ENCODE measurements around the gene HIF3A.
"Not testable (repeated sequence)": the region's sequence is repeated elsewhere in the genome, so short reads cannot be mapped to it uniquely, and the experiment has no call there.

Gene HIF3A

GRCh38 chr19:46365561-46365960 is 68.7 kb downstream of the HIF3A start:
- DNase-seq, result no peak

GRCh38 chr19:46366620-46367292 is 69.9 kb downstream of the HIF3A start:
- DNase-seq, result no peak

DNA sequence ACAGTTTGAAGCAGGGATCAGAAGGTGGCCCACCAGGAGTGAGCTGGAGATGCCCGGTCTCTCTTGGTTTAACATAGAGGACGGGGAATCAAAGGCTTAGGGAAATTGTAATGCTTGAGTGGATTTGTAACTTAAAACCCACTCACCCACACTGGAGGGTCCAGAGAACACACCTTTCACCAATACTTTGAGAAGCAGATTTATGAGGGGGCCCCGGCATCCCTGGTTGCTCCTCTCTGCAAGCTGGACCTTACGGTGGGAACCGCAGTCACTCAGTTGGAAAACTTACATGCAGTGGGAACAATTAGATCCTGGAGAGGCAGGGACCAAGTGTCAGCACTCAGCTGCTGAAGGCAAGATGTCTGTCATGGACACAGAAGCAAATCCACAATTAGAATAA is 70.6 kb downstream of the HIF3A start:
- DNase-seq, result no peak

DNA sequence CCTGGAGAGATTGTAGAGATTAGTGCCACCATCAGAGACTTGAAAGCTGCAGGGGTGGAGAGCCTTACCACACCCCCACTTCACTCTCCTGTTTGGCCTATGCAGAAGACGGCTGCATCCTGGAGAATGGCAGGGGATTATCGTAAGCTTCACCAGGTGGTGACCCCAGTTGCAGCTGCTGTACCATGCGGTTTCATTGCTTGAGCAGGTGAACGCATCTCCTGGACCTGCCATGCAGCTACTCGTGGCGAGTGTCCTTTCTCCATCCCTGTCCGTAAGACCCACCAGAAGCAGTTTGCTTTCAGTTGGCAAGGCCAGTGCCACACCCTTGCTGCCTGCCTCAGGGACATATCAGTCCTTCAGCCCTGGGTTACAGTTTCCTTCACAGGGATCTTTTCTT is 71.3 kb downstream of the HIF3A start:
- DNase-seq, result no peak

DNA sequence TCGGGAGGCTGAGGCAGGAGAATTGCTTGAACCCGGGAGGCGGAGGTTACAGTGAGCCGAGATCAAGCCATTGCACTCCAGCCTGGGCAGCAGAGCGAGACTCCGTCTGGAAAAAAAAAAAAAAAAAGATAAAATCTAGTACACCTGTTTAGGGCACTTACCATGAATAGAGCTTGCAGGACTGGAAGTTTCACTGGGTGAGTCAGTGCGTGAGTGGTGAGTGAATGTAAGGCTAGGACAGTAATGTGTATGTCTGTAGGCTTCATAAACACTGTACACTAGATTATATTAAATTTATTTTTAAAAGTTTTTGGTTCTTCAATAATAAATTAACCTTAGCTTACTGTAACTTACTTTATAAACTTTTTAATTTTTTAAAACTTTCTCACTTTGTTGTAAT is 73.0 kb downstream of the HIF3A start:
- DNase-seq, result no peak

GRCh38 chr19:46371371-46371901 is 74.6 kb downstream of the HIF3A start:
- DNase-seq, result no peak

DNA sequence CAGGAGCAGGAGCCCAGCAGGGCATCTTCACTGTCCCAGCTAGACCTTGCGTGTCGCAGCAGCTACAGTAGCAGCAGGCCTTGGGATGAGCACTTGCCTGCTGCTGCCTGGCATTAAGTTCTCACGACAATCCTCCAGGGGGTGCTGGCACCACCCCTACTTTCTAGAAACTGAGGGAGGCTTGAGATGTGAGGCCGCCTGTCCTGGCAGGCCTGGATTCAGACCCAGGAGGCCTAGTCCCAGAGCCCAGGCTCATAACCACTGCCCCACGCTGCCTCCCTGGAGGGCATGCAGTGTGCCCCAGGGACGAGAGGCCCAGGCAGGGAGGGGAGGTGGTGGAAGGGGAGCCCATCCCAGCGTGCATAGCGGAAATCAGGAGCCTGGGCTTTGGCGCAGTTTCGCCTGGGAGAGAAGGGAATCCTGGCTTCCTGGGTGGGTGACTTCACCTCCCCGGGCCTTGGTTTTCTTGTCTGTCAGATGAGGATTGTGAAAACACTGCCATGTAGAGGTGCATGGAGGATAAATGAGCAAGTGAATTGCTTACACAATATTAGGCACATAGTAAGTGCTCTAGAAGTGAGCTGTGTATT is 76.2 kb downstream of the HIF3A start:
- DNase-seq, result no peak

DNA sequence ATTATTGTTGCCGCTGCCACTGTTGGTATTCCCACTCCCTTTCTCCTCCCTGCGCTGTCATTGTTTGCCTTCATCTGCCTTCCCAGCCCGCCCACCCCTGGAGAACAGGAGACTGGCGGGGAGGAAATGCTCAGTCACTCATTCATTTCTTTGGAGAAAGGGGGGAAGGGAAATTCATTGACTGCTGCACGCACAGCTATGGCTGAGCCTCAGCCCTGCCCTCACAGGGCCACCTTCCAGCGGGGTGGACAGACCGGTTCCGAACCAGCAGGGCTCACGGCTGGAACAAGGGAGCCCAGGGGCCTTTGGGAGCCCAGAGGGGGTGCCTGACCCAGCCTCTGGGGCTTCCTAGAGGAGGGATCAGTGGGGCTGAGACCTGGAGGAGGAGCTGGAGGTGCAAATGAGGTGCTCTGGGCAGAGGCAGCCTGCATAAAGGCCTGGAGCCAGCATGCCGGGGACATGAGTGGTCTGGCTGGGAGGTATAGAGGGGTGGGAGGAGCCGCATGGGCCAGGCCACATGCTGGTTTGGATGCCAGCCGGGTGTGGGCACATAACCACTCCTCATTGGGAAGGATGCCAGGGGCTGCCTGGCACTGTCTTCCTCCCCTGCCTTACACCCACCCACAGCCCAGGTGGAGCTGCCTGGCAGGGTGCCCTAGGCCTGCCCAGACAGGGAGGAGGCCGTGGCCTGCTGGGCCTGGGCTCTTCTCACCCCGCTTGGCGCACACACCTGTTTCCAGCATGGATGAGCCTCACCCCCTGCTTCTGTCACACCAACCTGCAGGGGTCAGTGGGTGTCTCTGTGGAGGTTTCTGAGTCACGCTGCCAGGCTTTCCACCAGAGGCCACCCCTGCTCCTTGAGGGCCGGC is 76.9 kb downstream of the HIF3A start:
- peak; percentile 65 for DNase-seq

DNA sequence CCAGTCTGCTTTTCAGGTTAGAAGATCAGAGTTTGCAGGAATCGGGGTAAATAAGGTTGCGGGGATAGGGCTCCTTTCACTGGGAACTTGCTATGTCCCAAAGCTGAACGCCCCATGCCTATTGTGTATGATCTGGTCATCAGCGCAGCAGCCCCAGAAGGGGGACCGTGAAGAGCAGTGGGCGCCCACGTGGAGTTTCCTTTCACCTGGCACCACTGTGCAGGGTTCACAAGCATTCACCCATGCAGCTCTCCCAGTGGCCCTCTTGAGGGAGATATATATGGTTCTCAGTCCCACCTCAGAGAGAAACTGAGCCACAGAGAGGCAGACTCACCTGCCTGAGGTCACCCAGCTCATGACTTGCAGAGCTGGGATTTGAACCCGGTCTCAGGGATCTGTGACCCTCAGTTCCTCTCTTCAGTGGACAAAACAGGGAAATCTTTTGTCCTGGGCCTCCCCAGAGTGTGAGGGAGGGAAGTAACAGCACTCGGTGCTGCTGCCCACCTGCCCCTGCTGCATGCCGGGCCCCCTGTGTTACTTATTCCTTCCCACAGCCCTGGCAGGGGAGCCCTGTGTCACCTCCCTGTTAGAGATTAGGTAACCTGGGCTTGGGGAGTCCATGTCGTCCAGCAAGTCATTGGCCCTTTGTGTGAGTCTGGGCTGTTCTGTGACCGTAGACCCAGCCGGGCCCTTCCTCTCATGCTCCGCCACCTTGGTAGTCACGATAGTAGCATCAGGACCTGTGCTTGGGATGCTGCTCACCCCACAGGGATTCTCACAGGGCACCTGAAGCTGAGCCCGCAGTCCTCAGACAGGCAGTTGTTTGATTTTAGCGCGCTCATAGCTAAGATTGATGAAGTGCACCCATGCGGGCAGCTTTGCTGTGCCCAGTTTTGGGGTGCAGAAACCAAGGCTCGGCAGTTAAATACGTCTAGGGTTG is 78.0 kb downstream of the HIF3A start:
- no peak for DNase-seq

- not testable (repeated sequence) for DNase-seq
Observed at GRCh38 chr19:46375476-46376067, 78.7 kb downstream of the HIF3A start.

DNA sequence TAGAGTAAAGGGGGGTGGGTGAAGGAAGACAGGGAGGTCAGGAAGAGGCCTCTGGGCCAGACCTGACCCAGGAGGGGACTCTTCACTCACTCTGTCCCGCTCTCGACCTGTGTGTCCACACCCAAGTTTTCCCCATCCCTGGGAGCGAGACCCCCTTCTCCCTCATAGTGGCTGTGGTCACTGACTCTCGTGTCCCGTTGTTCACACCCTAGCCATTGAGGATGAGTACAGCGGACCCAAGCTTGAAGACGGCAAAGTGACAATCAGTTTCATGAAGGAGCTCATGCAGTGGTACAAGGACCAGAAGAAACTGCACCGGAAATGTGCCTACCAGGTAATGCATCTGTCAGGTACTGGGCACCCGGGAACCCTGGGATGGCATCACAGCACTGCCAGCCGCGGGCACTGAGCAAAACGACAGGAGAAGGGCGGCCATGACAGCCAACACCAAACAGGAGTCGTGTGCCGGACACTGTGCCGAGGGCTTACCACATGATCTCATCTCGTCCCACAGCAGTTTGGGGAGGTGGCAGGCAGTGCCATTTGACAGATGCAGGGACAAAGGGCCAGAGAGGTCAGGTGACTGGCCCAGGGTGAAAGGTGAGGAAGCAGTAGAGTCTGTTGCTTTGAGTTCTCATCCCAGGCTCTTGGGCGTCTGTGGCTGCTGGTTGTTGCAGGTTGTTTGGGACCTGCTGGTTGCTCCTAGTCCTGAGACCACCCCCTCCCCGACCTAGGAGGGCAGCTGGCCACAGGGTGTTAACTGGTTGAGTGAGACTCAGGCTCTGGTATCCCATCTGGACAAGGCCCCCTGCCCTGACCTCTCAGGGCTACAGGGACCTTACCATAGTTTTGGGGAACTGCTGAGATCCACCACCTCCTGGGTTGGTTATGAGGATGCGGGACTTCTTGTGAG is 79.7 kb downstream of the HIF3A start:
- no peak for DNase-seq

DNA sequence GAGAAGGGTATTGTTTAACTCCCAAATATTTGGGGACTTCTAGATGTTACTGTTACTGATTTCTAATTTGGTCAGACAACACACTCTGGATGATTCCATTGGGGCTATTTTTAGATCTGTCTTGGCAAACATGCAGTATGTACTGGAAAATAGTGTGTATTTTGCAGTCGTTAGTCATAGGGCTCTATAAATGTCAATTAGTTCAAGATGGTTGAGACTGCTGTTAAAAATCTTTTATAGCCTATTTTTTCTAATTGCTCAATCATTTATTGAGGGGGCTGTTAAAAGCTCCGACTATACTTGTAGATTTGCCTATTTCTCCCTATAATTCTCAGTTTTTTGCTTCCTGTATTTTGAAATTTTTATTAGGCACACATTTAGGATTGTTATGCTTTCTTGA is 81.4 kb downstream of the HIF3A start:
- no peak for DNase-seq

DNA sequence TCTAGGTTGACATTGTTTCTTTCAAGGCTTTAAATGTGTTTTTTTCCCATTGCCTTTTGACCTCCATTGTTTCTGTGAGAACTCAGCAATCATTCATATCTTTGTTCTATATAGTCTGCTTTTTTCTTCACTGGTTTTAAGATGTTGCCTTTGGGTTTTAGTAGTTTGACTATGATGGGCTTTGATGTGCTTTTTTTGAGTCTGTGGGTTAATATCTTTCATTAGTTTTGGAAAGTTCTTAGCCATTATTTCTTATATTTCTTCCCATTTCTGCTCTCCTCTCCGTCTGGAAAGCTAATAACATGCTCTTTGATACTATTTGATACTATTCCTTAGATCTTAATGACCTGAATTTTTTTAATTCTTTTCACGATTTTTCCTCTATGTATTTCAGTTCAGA is 83.8 kb downstream of the HIF3A start:
- DNase-seq, result no peak

DNA sequence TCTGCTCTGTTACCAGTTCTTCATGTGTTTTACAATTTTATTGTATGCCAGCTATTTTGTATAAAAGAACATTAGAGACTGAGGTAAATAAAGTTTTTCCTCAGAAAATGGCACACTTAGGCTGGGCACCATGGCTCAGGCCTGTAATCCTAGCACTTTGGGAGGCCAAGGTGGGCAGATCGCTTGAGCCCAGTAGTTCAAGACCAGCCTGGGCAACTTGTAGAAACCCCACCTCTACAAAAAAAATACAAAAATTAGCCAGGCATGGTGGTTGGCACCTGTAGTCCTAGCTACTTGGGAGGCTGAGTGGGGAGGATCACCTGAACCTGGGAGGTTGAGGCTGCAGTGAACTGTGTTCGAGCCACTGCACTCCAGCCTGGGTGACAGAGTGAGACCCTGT is 84.5 kb downstream of the HIF3A start:
- DNase-seq, result no peak

DNA sequence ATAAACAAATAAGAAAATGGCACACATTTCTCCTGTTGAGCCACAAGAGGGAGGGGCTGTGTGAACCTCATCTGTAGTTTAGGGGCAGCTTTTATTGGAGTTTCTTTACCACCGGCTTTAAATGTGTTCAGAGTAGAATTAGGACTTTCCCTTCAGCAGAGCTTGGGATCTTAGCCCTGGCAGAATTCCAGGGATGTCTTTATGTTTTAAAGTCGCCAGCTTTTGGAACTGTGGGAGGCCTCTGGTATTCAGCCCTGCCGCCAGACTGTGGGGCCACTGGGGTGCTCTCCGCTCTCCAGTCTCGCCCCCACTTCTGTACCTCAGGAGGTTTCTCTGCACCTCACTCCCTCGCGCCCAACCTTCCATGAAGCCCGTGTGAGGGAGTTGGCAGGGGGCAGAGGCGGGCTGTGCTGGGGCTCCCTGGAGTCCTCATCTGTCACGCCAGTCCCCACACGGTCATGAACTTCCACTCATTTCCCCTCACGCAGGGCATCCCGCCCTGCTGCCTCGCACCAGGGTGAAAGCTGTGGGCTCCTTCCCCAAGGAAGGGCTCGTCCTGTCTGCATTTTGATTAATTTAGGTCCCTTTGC is 85.0 kb downstream of the HIF3A start:
- no peak for DNase-seq

DNA sequence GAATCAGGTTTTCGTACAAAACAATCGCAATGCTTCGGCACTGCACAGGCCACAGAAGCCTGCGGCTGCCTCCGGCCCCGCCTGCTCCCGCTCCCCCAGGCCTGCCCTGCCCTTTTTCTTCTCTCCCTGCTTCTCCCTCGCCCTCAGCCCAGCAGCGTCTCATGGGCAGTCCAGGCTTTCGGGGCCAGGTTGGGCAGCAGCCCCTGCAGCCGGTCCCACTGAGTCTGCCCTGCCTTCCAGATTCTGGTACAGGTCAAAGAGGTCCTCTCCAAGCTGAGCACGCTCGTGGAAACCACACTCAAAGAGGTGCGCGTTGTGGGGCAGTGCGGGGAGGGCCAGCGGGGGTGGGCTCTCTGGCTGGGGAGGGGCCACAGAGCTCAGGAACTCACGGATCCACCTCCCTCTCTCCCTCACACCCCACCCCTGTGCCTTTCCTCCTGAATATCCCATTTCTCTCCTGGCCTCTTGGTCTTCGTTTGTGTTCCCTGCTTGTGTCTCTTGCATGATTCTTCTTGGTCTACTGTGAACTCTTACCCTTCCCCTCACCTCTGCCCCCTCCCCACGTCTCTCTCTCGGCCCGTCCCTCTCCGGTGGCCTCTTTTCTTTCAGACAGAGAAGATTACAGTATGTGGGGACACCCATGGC is 86.5 kb downstream of the HIF3A start:
- DNase-seq, result no peak

- no peak for DNase-seq
Observed at GRCh38 chr19:46383846-46384245, 87.0 kb downstream of the HIF3A start.

- DNase-seq, result no peak
Observed at GRCh38 chr19:46384396-46384795, 87.6 kb downstream of the HIF3A start.

GRCh38 chr19:46385636-46386035 is 88.8 kb downstream of the HIF3A start:
- DNase-seq, result no peak

DNA sequence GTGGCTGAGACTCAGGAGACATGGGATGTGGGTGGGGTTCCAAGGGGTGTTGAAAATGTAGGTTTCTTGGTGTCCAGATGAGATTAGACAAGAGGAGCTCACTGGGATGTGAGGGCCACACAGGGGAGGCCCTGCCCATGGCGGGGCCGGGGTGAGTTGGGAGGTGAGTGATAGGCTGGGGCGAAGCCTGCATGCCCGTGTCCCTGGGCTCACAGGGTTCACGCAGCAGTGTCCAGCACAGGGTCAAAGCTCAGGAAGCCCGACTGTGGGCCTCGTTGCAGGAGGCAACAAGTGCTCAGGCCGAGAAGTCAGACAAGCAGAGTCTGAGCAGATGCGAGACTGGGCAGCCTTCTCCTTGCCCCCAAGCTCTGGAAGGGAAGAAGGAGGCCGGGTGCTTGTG is 89.3 kb downstream of the HIF3A start:
- DNase-seq, result no peak

Measured in NCI-H748 treated with DMSO at 0.1 percent for 48 hours (cell line).